OCI-LY3 (cell line): ENCODE measurements around the gene ART1.
"Not testable (repeated sequence)": the region's sequence is repeated elsewhere in the genome, so short reads cannot be mapped to it uniquely, and the experiment has no call there.

Experiments
- H2AFZ ChIP-seq: fragments of 200-600, 300-600 bp; shearing (Covaris generic); 2 replicates; pipeline ENCODE4 v1.6.0; 2014; ENCODE audit warnings: antibody characterized with exemption, low read depth, low read length
- H3K27ac ChIP-seq: fragments of 200-600, 300-600 bp; sonication (generic); 2 replicates; pipeline ENCODE4 v1.5.1; 2014; ENCODE audit warnings: mild to moderate bottlenecking, low read length, moderate library complexity, mixed read lengths
- H3K27me3 ChIP-seq: fragments of 200-600, 300-600 bp; sonication (generic); 2 replicates; pipeline ENCODE4 v1.6.1; 2014; ENCODE audit warnings: low read depth, low read length, mixed read lengths
- H3K36me3 ChIP-seq: fragments of 200-600, 300-600 bp; sonication (generic); replicated peaks from 2 replicates; pipeline ENCODE3; 2014; ENCODE audit warnings: low read depth, low read length, mixed read lengths
- H3K4me1 ChIP-seq: fragments of 300-600, 200-600 bp; sonication (generic); 2 replicates; pipeline ENCODE4 v1.6.1; 2014; ENCODE audit warnings: low read length, mixed read lengths
- H3K4me2 ChIP-seq: fragments of 200-600, 300-600 bp; sonication (generic); 2 replicates; pipeline ENCODE4 v1.6.1; 2014; ENCODE audit warnings: low read length, mixed read lengths
- H3K4me3 ChIP-seq: fragments of 300-600, 200-600 bp; sonication (generic); 2 replicates; pipeline ENCODE4 v1.5.1; 2014; ENCODE audit warnings: antibody characterized with exemption, mild to moderate bottlenecking, low read length, moderate library complexity
- H3K79me2 ChIP-seq: fragments of 300-600, 200-600 bp; shearing (Covaris generic); 2 replicates; pipeline ENCODE4 v1.6.1; 2014; ENCODE audit warnings: mild to moderate bottlenecking, low read length, mixed read lengths
- H3K9ac ChIP-seq: fragments of 300-600, 200-600 bp; shearing (Covaris generic); 2 replicates; pipeline ENCODE4 v1.6.0; 2014; ENCODE audit warnings: mild to moderate bottlenecking, low read length, moderate library complexity
- H3K9me3 ChIP-seq: fragments of 200-600, 300-600 bp; shearing (Covaris generic); 2 replicates; pipeline ENCODE4 v1.6.1; 2014; ENCODE audit warnings: low read length, mixed read lengths; ENCODE audit not compliant: insufficient read depth
- H4K20me1 ChIP-seq: fragments of 200-600, 300-600 bp; sonication (generic); 2 replicates; pipeline ENCODE4 v1.6.1; 2016; ENCODE audit warnings: low read length, mixed read lengths; ENCODE audit not compliant: insufficient read depth
- CTCF ChIP-seq: fragments of 200-600, 300-600 bp; sonication (generic); IDR thresholded peaks from 2 replicates; pipeline ENCODE4 v1.5.1; 2014; ENCODE audit warnings: antibody characterized with exemption, low read length, low read depth
- EZH2phosphoT487 ChIP-seq: fragments of 200-600 bp; shearing (Covaris generic); IDR thresholded peaks from 2 replicates; pipeline ENCODE4 v1.6.1; 2018; ENCODE audit warnings: antibody characterized with exemption, mixed run types, low read depth

ART1 gene

GRCh38 chr11:3641191-3641590 lies 3.7 kb upstream of the ART1 start:
- Histone ChIP-seq H3K9me3 (no peaks in the 10 kb centered on the region), H4K20me1 (no peaks in the 10 kb centered on the region), H3K36me3 (no peaks in the 10 kb centered on the region), H3K27ac (no peak overlapping the region), H3K4me2 (no peak overlapping the region), H3K79me2 (no peaks in the 10 kb centered on the region), H3K27me3 (peaks cover 9% of the 10 kb centered on the region), H3K4me3 (no peak overlapping the region), H3K4me1 (no peaks in the 10 kb centered on the region), H2AFZ (no peak overlapping the region), H3K9ac (no peak overlapping the region)
- TF ChIP-seq CTCF (no peak), EZH2phosphoT487 (no peak)

- Histone ChIP-seq H3K79me2 (no peaks in the 10 kb centered on the region), H2AFZ (no peak within 1 kb of the TSS), H3K27me3 (0 out of 2 replicates have a peak, but pooled peaks cover 4% of the 10 kb centered on the region), H3K9ac (no peak within 1 kb of the TSS), H3K9me3 (no peaks in the 10 kb centered on the region), H3K27ac (no peak within 1 kb of the TSS), H3K36me3 (no peaks in the 10 kb centered on the region), H3K4me3 (no peak within 1 kb of the TSS), H3K4me1 (no peaks in the 10 kb centered on the region), H3K4me2 (no peak within 1 kb of the TSS), H4K20me1 (no peaks in the 10 kb centered on the region)
- TF ChIP-seq CTCF (no peak), EZH2phosphoT487 (no peak)
Observed at GRCh38 chr11:3641701-3642070, 3.2 kb upstream of the ART1 start, which contains the start of gene ART5. ART5 (minus strand) TSS chr11:3641992; CDS start chr11:3641862, 130 bp downstream.

GRCh38 chr11:3642071-3642951 lies 2.6 kb upstream of the ART1 start:
- Histone ChIP-seq H3K27ac (no peak overlapping the region), H3K4me3 (no peak overlapping the region), H3K36me3 (no peaks in the 10 kb centered on the region), H3K9ac (no peak overlapping the region), H4K20me1 (no peaks in the 10 kb centered on the region), H3K4me1 (no peaks in the 10 kb centered on the region), H3K79me2 (no peaks in the 10 kb centered on the region), H3K4me2 (no peak overlapping the region), H3K27me3 (0 out of 2 replicates have a peak, but pooled peaks cover 2% of the 10 kb centered on the region), H3K9me3 (no peaks in the 10 kb centered on the region), H2AFZ (no peak overlapping the region)
- TF ChIP-seq EZH2phosphoT487 (no peak), CTCF (no peak)

- not testable (repeated sequence) for H3K27ac ChIP-seq, H3K79me2 ChIP-seq, H3K36me3 ChIP-seq, H3K9ac ChIP-seq, H3K4me2 ChIP-seq, H3K27me3 ChIP-seq, H2AFZ ChIP-seq, H3K4me3 ChIP-seq, H4K20me1 ChIP-seq, H3K4me1 ChIP-seq, H3K9me3 ChIP-seq
Observed at GRCh38 chr11:3643102-3643546, 1.8 kb upstream of the ART1 start.
